Measurements from ENCODE around the gene EWSR1.
A peak's percentile ranks its signal among the peaks of the same experiment; 100 is the strongest.
"Not testable (repeated sequence)": the region's sequence is repeated elsewhere in the genome, so short reads cannot be mapped to it uniquely, and the experiment has no call there.

EWSR1 gene, protein sequence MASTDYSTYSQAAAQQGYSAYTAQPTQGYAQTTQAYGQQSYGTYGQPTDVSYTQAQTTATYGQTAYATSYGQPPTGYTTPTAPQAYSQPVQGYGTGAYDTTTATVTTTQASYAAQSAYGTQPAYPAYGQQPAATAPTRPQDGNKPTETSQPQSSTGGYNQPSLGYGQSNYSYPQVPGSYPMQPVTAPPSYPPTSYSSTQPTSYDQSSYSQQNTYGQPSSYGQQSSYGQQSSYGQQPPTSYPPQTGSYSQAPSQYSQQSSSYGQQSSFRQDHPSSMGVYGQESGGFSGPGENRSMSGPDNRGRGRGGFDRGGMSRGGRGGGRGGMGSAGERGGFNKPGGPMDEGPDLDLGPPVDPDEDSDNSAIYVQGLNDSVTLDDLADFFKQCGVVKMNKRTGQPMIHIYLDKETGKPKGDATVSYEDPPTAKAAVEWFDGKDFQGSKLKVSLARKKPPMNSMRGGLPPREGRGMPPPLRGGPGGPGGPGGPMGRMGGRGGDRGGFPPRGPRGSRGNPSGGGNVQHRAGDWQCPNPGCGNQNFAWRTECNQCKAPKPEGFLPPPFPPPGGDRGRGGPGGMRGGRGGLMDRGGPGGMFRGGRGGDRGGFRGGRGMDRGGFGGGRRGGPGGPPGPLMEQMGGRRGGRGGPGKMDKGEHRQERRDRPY

DNA sequence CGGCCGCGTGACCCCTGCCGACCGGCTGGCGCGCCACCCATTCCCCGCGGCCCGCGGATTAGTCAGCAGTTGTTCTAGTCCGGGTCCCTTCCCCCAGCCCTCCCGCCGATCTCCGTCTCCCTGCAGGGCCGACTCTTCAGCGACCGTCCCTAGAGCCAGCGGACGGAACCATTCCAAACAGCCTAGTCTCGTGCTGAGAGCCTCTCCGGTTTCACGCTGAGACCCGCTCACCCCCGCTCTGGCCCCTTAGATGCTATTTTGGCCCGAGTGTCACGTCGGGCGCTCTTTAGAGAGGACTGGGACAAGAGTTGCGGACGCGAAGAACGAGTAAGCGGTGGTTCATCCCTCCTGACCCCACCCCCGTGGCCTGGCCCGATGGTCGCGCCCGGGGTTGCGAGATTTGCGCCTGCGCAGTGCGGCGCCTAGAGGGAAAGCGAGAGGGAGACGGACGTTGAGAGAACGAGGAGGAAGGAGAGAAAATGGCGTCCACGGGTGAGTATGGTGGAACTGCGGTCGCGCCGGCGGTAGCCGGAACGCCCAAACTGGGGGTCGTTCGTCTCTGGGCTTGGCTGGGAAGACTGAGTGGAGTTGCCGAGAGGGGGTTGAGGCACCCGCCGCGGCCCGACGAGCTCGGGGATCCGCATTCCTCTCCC is at the start of gene EWSR1, which contains the start of gene RHBDD3:
Gene EWSR1, plus strand, starts transcription at position 411 of the 653 bp plus-strand sequence. Its CDS starts 69 bp downstream, at position 480.
Gene RHBDD3, minus strand, starts transcription at position 124 of the 653 bp plus-strand sequence. CDS start 2,355 bp downstream, outside the sequence.
- peak; percentile 97 for DNase-seq

DNA sequence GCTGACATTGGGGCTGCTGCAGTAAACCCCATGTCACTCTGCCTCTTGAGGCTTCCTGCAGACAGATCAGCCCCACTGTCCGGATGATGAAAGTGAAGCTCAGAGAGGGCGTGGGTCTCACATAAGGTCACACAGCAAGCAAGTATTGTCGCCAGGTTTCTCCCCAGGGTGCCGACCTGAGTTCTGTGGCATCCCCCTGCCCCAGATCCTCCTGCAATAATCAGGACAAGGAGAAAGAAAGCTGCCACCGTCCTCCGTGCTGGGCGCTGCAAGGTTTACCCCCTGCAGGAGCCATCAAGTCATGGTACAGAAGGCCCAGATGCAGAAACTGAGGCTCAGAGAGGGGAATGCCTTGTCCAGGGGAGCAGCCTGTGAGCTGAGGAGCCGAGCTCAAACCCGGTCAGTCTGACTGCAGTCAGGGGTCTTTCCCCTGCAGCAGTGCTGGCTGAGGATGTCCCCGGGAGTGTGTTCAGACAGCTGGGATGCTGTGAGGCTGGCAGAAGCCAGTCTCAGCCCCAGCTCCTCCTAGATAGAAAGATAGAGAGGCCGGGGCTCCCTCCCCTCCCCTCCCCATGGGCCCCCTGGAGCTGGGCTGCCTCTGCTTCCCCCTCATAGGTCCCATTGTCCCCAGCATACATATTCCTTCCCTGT is 49.2 kb upstream of the EWSR1 start:
- DNase-seq: no peak

GRCh38 chr22:29219409-29219782 is 48.7 kb upstream of the EWSR1 start:
- not testable (repeated sequence) for DNase-seq

DNA sequence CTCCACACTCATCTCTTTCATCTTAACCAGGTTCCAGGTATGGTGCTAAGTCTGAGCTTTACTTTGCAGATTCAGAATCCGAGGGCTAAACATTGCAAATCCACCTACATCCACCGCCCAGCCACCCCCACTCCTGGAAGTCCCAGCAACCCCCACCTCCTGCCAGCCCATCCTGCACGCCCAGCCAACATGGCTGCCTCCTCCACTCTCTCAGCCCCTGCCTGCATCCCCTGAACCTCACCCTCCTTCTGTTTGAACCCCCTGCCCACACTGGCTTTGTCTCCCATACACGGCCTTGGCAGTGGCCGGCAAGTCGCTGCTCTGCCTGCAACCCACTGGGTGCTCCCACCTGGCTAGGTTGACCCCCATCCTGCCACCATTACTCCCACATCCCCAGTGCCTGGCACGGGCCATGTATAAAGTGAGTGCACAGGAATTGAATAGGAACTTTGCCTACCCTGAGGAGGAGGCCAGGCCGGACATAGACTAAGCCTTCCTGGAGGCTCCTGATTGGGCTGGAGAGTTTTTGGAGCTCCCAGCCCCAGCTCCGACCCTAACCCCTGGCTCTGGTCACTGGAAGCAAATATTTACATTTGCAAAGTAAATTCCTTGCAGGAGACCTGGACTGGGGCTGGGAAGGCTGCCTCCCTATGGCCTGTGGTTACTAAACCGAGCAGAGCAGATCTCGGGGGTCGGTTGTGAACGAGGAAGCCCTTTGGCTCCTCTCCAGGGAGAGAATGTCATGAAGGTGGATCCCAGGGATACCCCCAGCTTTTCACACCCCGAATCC is 48.0 kb upstream of the EWSR1 start:
- no peak for DNase-seq

- DNase-seq: peak; percentile 83
Observed at GRCh38 chr22:29224121-29224858, 43.8 kb upstream of the EWSR1 start.

DNA sequence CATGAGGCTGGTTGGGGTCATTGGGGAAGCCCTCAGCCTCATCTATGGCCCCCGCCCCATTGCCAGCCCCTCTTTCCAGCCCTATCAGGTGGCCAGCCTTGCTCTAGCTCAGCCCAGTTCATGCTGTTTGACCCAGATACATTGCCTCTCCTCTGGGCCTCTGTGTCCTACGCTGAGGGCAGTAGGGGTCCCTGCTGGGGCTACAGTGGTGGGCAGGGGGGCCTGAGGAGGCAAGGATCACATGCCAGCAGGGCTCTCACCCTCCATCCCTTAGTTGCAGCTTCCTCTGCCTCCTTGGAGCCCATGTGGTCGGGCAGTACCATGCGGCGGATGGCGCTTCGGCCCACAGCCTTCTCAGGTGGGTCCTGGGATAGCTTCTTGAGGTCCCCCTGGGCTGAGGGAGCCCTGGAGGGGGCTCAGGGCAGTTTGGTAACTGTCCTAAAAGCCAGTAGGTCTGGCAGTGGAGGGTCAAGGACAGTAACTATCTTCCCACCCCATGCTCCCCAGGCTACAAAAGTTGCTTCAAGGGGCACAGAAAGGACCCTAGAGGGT is 43.1 kb upstream of the EWSR1 start:
- DNase-seq: no peak

- DNase-seq: peak; percentile 77
Observed at GRCh38 chr22:29225422-29226090, 42.5 kb upstream of the EWSR1 start.

DNA sequence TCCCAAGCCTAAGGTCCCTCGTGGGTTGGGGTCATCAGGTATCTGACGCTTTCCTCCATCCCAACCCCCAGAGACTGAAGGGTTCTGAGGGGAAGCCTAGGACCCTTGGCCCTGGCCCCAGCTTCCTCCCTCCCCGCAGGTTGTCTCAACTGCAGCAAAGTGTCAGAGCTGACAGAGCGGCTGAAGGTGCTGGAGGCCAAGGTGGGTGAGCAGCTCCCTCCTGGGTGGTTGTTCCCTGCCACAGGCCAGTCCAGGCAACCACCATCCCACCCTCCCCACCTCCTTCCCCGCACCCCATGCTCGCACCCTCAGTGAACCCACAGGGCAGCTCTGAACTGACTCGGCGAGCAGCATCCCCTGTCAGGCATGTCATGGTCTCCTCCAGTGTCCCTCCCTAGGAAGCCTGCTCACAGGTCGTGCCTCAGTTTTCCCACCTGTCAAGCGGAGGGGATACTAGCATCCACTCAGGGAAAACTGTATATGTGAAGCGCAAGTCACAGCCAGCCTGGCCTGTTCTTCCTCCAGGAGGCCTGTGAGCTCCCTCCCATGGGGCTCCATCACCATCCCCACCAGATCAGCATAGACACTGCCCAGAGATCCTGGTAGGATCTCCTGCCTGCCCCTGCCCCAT is 41.6 kb upstream of the EWSR1 start:
- no peak for DNase-seq

DNA sequence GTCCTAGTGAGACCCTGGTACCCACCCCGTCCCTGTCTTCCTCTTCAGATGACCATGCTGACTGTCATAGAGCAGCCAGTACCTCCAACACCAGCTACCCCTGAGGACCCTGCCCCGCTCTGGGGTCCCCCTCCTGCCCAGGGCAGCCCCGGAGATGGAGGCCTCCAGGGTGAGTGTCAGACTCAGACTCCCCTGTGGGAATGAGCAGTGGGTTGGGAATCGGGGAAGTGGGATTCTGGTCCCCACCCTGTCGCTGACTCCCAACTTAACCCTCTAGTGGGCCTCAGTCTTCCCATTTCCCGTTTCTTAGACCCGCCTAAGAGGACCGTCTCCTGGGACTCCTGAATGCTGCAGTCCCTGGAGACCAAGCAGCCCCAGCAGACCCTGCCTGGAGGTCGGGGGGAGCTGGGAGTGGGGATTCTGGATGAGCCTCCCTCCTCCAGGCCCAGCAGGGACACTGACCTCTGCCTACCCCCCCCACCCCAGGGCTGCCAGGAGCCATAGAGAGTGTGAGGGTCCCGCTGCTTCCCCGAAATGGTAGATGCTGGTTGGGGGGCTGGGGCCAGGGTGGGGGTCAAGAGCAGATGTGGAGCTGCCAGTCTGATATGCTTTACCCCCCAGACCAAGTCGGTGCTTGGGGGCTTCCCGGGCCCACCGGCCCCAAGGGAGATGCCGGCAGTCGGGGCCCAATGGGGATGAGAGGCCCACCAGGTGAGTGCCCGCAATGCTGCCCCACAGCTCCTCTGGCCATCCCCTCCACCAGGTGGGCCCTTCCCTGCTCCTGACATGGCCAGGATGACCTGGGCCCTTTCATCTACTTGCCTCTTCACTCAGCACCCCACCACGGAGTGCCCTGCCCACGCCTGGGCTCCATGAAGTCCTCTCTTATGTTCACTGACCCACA is 36.8 kb upstream of the EWSR1 start:
- no peak for DNase-seq

DNA sequence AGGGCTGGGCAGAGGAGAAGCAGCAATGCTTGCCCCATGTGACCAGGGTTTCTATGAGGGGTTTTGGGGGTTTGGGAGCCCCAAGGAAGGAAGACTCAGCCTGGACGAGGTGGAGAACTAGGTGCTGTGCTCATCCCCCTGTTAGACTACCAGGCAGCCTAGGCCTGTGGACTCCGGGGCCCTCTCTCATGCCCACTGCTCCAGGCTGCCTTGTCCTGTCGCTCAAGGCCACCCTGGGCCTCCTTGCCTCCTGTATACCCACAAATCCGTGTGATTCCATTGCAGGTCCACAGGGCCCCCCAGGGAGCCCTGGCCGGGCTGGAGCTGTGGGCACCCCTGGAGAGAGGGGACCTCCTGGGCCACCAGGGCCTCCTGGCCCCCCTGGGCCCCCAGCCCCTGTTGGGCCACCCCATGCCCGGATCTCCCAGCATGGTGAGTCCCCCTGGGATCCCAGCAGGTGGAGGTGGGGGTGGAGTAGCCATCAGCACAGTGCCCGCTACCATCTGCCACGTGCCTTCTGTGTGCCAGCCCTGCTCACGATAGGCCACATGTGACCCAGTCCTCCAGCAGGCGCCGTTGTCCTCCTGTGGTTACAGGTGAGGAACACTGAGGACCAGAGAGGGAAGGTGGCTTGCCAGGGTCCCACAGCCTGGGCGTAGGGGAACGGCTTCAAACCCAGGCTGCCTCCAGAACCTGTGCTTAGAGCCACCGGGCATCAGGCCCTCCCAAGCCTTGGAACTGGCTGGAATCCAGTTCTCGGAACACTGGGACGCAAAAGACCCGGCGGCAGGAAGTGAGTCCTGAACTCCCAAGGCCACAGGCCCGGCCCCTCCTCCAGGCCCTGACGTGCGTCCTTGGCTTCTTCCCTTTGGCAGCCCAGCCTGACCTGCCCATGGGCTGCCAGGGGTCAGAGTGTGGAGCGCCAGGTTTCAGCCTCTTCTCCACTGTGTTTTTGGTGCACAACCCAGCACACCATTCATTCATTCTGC is 35.8 kb upstream of the EWSR1 start:
- no peak for DNase-seq

DNA sequence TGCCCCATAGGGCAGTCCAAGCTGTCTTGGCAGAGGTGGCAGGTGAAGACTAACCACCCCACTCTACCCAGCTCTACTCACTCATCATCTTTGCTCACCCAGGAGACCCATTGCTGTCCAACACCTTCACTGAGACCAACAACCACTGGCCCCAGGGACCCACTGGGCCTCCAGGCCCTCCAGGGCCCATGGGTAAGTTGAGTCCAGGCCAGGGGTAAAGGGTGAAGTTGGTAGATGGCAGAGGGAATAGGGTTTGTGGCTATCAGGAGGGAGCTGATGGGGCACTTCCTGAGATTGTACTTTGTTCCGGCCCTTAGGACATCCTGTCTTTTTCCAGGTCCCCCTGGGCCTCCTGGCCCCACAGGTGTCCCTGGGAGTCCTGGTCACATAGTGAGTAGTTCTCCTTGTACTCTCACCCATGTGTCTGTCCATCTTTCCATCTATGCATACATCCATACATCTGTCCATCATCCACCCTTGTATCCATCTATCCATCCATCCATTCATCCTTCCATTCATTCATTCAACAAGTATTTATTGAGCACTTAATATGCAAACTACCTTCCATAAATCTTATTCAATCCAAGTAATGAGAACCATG is 34.7 kb upstream of the EWSR1 start:
- DNase-seq: no peak

DNA sequence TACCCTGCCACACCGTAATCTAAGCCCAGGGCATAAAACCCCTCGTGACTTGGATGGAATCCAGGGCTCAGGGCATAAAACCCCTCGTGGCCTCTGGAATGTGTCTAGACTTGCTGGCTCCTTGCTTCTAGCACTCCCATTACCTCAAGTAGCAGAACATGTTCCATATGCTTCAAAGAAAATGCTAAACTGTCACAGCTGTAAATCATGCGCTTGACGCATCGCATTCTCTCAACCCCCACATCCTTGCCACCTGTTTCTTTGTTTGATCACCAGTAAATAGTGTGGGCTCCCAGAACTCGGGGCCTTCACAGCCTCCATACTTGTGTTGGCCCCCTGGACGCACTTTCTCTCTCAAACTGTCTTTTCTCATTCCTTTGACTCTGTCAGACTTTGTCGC is 27.6 kb upstream of the EWSR1 start:
- not testable (repeated sequence) for DNase-seq

- no peak for DNase-seq
Observed at GRCh38 chr22:29243874-29244446, 24.1 kb upstream of the EWSR1 start.

DNA sequence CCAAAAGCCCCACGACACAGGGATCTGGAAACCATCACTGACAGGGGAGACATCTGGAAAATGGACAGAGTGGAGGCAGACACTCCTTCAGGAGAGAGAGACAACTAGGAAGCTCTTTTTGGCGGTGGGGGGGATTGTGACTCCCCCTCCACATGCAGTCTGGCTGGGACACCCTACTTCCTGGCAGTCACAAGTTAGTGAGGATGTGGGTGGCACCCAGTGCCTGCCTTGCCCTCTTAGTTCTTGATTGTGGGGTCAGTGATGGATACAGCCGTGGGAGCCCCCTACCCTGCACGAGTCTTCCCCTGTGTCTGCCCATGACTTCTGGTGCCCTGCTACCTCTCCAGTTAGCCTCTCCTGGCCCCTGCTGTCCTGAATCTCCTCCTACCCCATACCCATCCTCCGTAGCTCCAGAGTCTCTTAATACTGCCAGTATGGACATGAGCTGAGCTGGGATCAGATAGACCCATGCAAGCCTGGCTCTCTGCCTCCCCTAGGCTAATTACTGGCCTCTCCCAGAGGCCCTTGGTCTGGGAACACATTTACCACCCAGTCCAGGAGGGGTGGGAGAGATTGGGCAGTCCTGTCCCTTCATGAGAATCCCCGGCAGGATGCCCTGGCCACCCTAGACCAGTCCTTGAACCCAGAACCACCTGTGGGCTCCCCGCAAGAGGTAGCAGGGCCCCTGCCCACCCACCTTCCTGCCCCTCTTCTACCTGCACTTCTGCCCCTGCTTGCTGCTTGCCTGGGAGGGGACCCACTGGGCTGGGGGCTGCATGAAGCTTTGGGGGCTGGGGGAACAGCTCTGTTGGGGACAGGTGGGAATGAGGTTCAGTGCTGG is 23.1 kb upstream of the EWSR1 start:
- no peak for DNase-seq

DNA sequence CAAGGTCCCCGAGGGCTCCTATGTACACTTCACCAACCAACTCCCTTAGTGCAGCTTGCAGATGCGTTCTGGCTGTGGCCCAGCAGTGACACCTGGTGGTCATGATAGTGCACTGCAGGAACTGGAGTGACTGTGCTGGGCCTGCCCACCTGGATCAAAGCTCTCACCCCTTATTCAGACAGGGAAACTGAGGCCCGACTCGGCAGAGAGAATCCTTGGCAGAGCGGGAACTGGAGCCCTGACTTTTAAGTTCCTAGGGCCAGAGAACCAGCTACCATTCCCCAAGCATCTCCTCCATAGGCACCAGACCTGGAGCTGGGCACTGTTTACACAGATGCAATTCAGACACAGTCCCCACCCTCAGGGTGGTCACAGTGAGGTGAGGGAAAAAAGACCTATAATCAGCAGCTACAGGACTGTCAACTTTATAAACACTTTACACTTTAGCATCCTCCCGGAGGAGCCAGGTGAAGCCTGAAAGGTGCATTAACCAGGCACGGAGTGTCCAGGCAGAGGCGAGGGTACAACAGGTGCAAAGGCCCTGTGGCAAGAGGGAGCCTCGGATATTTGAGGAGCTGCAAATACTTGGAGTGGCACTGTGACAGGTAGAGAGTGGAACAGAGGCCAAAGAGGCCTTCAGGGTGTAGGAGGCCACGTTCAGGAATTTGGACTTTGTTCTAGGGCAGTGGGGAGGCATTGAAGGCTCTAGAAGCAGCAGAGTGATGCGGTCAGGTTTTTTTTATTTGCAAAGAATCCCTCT is 22.3 kb upstream of the EWSR1 start:
- peak; percentile 83 for DNase-seq
